GM19467 (cell line): Measurements from ENCODE around the gene ARHGAP27.

Experiments used
- ATAC-seq: cut with Tn5 transposase; IDR thresholded peaks from one replicate; pipeline ENCODE4 v1.9.1; 2021; ENCODE audit warnings: mild to moderate bottlenecking, moderate library complexity; ENCODE audit not compliant: unreplicated experiment

The ARHGAP27 gene

DNA sequence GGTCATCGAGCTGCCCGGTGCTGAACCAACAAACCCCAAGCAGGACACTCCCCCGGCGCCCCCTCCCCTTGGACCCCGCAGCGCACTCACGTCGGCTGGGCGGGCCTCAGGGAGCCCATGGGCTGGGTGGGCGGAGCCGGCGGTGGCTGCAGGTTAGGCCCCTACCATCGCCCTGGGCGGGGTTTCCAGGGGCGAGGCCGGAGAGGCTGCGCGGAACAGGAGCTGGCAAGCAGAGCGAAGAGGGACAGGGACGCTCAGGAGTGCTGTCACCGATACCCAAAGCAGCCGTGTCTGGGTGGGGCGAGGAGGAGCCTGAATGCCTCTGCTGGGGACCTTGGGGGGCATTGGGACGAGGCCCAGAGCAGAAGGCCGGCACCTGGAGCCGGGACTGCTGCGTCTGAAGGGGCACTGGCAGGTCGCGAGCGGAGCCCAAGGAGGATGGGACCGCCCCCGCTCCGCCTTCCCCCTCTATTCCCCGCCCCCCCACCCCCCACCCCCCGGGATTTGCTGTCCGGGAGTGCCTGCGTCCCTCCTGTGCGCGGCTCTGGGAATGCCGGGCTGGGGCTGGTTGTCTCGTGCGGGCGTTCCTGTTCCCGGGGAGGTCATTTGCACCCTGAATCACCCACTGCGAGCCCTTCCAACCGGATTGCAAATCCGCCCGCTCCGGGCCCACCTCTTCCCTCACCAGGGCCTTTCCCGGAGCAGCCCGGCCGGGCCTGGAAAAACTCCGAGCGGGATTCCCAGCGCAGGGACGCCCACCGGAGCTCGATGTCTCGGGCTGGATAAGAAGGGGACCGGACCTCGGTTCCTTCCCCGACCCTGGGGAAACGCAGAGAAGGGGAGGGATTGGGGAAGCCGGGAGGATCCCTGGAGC lies 902 bp downstream of the ARHGAP27 start:
- ATAC-seq = peak; percentile 49

DNA sequence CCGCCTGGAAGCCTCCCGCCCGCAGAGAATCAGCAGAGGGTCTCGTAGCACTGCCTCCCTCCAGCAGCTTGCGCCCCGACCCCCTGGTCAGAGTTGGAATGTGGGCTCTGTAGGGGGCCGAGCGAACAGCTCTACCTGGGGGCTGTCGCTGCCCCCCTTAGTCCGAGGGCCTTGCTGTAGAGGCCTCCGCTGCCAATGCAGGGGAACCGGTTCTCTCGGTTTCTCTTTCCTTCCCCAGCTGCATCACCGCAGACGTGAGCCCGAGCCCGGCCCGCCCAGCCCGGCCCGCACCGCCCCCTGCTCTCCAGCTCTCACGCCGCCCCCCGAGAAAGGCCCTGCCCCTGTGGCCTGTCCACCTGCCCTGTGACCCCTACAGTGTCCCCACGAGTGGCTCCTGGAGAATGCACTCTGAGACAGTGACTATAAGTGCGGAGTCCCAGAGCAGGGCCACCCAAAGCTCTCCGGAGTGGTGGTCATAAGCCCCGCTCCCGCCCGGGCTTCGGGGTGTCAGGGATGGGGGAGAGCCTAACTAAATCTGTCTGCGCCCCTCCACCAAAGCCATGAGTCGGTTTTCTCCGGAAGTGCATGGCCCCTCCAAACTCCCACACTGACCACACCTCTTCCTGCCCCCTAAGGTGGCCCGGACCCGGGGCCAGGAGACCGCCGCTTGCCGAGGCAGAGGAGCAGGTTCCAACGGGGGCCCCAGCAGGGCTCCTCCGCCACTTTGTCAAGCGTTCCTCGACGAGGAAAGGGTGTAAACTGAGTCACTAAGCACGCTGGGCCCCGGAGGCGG lies 1.7 kb downstream of the ARHGAP27 start:
- no peak for ATAC-seq

DNA sequence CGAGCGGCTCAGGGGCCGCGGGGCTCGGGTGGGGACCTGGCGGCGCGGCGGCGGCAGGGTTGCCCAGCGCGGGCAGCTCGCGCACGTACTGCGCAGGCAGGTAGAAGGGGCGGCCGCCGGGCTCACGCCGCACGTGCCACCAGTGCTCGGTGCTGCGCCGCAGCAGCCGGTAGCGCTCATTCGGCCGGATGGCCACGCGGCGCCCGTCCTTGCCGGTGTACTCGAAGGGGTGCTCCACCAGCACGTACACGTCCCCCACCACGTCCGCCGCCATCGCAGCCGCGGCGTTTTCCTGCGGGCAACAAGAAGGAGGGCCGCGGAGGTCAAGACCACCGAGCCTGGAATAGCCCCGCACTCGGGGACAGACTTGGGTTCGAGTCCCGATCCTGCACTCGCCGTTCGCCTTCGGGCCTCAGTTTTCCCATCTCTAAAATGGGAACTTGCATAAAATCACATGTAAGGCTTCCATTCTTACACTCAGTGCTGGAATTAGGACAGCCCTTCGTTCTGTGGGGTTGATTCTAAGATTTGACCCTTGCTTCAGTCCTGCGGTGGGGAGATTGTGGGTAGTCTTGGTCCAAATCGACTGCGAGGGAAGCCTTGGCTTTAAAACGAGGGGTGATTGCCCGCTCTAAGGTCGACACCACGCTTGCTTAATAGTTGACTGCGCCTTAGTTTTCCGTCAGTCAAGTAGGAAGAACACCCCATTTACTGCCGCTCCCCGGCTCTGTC lies 2.5 kb downstream of the ARHGAP27 start:
- ATAC-seq = no peak

DNA sequence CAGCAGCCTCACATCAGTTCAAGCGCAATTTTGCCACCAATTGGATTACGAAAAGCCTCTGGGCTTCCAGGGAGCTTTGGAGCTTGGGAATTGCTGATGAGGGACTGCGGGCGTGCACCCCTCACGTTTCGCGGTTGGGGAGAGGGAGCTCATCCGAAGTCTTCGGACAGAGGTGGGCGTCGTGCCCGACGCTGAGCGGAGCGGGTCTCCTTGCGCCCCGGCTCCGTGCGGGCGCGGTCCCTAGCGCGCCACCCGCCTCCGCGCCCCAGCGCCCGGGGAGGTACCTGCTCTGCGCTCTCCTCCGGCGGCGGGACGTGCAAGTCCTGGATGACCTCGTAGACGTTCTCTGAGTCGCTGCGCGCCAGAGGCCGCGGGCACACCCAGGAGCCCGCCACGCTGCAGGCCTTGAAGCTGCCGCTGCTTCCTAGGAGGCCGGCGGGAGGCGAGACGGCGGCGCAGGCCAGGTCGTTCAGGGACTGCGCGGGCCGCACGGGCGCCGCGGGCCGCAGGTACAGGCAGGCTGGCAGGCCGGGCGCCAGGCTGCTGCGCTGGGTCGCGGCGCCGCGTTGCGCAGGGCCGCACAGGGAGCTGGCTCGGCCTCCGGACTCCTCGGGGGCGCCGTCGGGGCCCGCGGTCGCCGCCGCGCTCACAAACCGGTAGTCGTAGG lies 3.2 kb downstream of the ARHGAP27 start:
- ATAC-seq = no peak

DNA sequence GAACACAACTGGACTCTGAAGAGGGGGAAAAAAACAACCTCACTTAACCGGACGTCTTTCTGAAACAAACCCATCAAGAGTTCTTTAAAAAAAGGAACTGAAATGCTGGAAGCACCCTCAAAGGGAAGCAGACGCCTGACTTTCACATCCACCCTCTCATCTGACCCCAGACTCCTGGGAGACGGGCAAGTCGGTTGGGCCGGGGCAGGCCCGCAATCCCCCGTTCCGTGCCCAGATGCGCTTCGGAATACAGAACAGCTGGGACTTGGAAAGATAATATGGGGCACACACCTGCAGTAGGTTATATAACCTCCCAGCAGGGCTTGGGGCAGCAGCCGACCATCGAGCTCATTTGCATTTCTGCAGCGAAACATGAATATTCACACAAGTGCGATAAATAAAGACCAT lies 3.7 kb downstream of the ARHGAP27 start:
- no peak for ATAC-seq

DNA sequence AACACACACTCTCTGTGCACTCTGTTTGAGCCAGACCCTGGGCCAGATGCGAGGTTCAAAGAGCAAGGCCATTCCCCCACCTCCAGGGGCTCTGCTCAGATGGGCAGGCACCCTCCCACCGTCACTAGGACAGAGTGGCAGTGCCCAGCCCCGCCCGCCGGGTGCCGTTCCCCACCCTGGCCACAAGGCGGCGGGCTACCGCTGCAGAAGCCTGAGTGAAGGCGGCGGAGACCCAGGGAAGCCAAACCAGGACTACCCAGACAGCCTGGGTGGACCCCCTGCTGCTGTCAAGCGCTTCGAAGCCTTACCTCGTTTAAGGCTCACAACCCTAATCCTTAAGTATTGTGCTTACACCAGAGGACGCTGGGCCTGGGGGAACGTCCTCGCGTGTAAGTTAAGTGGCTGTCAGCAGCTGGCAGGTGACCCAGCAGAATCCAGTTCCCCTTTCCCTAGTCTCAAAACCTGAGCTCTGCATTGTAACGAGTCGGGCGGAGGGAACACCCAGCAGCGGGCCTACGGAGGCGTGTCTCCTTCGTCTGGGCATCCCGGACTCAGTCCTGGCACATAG lies 4.5 kb downstream of the ARHGAP27 start:
- peak; percentile 50 for ATAC-seq

DNA sequence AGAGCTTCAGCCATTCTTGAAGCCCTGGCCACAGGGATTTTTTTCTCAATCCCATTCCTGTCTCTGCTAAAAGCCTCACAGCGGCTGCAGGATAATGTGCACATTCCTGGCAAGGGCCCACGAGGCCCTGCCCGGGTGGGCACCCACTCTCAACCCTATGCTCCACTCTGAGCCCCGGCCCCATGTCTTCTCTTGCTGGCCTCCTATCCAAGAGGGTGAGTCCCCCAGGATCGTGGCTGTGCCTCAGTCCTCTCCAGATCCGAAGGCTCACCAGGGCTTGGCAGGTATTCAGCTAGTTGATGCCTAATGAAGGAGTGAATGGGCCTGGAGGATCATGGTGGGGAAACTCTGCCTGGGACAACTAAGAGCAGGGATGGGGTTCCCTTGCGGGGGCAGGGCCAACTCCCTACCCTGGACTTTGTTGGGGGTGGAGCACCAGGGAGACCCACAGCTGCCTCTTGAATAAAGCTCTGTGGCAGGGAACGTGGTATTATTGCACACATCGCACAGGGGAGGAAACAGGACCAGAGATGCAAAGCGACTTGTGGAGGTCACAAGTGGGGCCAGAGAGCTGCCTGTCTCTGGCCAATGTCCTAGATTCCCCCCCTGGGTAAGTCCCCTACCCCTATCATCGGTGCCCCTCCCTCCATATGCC lies 5.4 kb downstream of the ARHGAP27 start:
- no peak for ATAC-seq

DNA sequence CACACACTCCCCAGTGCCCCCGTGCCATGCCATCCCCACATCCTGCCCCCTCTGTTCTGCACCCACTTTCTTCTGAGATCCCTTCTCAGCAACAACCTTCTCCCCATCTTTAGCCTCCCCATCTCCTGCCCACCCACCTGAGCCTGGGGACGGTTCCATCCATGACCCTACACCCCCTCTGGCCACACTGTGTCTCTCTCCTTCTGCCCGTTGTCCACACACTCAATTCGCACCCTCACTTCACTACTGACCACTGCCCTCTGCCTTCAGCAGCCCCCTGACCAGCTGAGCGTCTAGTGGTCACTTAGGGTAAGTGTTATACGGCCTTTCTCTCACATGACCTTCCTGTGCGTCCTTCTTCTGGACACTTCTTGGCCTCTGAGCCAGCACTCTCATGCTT lies 6.1 kb downstream of the ARHGAP27 start:
- ATAC-seq = no peak

DNA sequence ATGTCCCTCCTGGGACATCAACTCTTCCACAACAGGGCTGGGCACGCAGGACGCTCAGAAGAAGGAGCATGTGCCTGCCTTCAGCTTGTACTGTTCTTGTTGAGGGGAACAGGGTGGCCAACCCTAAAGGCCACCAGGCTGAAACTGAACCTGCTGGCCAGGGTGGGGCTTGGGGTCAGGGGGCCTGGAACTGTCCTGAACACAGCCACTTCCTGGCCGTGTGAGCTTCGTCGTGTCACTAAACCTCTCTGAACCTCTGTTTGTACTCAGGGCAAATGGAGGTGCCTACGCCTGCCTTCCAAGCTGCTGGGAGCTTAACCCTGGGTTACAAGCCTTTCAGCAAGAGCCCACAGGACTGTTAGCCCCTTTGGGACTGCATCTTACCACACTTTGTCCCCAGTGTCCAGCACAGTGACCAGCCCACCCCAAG lies 6.7 kb downstream of the ARHGAP27 start:
- no peak for ATAC-seq

DNA sequence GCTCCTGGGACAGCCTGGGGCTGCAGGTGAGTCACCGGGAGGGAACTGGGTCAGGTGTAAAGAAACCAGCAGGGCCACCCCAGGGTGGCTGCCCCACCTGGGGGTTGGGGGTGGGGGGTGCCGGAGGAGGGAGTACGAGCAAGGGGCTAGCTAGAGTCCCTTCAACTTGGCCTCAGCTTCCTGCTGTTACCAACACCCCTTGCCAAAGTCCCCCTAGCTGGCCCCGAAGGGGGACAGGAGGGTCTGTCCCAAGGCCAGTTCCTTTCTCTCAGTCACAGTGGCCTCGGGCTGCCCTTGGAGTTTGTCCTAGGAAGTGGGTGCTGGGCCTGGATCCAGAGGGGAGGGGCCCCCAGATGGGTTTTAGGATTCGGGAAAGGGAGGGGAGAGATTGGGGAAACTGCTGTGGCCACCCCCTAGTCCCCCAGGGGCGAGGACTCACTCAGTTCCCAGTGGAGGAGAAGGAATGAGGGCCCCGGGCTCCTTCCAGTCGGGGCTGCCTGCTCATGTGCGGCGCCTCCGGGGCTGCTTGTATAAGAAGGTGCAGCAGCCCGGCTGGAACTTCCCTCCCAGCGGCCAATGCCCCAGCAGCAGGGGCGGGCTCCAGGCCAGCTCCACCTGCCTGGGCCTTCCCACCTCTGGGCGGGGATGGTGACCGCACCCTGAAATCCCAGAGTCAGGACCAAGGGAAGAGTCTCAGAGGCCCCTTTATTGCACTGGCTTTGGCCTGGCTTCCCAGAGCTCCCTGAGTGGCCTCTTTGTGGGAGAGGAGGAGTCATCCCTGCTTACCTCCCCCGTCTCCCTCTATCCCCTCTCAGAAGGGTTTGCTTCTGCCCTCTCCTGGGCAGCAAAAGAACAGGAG lies 7.3 kb downstream of the ARHGAP27 start:
- ATAC-seq = no peak

DNA sequence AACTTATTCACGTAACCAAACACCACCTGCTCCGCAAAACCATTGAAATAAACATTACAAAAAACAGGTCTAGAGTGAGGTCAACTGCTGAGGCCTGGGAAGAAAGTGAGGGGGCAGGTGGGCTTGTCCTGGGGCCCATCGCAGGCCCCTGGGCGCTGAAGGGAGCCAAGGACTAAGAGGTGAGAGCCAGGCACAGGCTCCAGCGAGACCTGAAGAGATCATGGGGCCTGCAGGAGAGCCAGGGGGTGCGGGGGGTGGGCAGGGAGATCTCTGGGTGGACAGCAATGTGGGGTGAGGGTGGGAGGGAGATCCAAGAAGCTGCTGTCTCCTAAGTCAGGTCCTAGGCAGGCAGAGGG lies 7.9 kb downstream of the ARHGAP27 start:
- ATAC-seq = no peak

DNA sequence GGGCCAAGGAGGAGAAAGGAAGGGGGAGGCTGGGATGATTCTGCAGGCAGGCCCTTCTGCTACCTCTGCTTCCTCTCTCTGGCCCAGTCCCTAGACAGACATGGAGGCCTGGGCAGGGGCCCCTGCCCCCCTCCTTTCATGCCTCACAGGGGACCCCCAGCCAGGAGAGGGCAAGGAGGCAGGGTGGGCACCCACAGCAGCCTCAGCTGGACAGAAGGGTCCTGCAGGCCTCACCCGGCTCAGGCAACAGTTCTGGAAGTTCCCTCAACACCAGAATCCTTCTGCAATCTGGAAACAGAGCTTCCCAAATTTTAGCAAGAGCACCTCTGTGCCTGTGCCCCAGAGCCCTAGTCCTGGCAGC lies 8.7 kb downstream of the ARHGAP27 start:
- no peak for ATAC-seq

DNA sequence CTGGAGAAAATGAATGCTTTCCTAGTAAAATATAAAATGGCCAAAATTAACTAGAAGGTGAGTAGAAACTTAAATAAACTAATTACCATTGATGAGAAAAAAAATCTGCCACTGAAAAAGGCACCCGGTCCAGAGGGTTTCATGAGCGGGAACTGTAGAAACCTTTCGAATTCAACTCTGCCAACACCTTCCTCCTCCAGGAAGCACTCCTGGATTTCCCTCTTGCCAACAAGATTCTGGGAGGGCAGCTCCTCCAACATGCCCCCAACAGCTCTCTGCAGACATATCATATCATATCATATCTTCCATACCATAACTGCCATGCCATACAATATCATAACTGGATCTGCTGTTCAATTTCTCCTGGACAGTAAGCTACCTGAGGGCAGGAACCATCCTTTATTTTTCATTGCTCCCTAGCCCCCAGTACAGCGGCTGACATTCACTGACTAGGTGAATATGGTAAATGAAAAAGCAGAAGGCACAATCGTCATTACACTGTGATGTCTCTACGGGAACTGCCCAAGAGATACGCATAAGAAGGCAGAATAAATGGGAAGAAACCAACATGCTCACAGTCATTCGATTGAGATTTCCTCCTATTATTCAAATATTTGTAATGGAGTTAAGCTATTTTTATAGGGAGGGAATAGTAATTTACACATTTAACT lies 9.2 kb downstream of the ARHGAP27 start:
- no peak for ATAC-seq

DNA sequence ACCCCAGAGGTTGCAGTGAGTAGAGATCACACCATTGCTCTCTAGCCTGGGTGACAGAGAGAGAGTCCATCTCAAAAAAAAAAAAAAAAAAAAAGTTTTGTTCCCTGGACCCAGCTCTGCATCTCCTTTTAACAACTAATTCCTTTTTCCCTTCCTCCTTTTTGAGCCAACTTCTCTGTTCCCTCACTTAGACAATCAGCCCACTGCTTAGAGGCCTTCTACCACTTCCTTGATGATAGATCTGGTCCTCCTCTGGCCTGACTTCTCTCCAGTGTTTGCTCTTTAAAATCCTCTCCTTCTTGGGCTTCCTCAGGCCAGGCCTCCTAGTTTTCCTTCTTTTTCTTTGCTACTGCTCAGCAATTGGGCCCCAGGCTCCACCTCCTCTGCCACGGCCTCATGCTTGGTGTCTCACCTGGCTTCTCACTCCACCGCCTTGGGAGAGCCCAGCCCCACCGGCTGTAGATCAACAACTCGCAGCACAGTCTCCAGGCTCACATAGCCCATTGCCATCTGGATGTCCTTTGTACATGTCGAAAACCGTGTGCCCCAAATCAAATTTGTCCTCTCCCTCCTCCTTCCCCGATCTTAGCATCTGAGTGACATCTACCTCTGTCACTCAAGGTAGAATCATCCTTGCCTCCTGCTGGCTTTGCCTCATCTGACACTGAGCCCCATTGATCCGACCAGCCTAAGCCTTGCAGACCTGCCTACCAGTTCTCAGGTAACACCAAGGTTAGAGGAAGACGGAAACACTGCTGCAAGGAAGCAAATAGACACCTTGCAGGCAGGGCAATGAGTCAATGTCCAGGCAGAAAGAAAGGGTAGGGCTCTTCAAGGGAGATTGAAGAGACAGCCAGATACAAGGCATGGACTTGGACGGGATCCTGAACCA lies 17.4 kb downstream of the ARHGAP27 start:
- ATAC-seq = no peak

DNA sequence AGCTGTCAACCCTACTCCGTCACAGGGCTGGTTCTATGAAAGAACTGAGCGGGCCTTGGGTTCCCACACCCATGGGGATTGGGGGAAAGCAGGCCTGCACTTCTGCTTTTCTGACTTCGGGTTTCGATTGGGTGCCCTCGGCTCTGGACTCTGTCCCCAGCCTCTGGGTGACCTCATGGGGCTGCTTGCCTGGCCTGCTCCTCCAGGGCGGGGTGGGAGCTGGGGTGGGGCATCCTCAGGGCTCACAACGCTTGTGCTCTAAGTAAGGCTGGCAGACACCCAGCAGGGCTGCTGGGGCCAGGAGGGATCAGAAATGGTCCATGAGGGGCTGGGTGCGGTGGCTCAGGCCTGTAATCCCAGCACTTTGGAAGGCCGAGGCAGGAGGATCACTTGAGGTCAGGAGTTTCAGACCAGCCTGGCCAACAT lies 19.2 kb downstream of the ARHGAP27 start:
- ATAC-seq = no peak

DNA sequence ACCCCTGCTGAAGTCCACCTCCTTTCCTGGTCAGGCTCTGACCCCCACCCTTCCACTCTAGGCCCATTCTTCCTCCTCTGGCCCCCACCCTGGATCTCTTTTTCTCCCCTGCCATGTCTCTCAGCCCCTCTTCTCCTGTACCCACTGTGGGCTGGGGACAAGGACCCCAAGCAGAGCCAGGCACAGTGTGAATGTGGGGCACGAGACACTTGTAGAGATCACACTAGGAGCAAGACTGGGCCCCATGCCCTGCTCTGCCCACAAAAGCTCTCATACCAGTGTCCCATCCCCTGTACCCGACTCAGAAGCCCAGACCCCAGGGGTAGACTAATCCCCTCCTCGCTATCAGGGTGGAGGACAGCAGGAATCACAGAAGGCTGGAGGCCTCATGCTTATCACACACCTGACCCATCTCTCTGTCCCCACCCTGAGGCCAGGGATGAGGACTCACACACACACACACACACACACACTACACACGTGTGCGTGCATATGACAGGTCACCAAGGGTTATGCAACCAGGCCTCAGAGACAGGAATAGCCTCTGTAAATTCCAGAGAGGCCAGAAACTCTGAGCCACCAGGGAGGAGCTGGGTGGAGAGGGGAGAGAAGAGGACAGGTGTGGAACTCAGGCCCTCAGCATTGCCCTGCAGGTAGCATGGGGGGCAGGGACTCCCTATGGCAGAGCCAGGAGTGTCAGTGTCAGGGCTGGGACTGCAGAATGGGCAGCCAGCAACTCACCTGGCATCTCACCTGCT lies 21.1 kb downstream of the ARHGAP27 start:
- ATAC-seq = no peak
